ENCODE results near the gene HTT. TPM values are rescaled to one million over a fixed set of nuclear protein-coding genes. Genes with fewer than 3 reads are reported as not detected.
A peak's percentile ranks its signal among the peaks of the same experiment; 100 is the strongest.

The HTT gene
- total RNA-seq, 4 donors from 2014 or later = 37.5 to 119 (median 48.7) TPM

DNA sequence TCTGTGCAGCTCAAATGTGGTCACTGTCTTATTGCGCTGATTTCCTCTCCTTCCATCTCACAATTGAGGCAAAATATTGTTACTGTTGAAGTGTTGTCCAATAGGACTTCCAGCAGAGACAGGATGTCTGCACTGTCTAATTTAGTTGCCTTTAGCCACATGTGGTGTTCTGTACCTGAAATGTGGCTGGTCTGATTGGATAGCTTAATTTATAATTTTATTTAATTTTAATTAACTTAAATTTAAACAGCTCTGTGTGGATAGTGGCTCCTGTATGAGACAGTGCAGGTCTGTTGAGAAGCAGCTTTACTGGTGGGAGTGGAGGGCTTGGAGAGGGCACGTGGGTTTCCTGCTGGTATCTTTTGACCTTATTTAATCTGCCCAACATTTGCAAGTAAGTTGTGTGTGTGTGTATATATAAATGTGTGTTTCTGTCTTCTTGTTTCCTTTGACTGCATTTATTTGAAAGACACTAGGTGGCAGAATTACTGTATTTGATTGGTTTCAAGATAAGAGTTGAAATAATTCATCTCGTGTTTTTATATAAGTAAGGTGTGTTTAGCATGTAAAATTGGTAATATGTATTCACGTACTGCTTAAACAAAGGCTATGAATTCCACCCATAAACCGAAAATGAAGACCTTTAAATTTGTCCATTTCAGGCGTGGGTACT, 119.2 kb downstream of the HTT start:
- no peak for TF ChIP-seq POLR2A (IDR thresholded peaks at IDR 0.05)
- TF ChIP-seq, protein P1, sequence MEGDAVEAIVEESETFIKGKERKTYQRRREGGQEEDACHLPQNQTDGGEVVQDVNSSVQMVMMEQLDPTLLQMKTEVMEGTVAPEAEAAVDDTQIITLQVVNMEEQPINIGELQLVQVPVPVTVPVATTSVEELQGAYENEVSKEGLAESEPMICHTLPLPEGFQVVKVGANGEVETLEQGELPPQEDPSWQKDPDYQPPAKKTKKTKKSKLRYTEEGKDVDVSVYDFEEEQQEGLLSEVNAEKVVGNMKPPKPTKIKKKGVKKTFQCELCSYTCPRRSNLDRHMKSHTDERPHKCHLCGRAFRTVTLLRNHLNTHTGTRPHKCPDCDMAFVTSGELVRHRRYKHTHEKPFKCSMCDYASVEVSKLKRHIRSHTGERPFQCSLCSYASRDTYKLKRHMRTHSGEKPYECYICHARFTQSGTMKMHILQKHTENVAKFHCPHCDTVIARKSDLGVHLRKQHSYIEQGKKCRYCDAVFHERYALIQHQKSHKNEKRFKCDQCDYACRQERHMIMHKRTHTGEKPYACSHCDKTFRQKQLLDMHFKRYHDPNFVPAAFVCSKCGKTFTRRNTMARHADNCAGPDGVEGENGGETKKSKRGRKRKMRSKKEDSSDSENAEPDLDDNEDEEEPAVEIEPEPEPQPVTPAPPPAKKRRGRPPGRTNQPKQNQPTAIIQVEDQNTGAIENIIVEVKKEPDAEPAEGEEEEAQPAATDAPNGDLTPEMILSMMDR (IDR thresholded peaks at IDR 0.05) = peak in 3 of 6 experiments; percentile 23 to 45 (median 35)
- WGBS, 2 donors = 66% methylated on average over 6 of the region's 6 CpGs
- H3K4me1 ChIP-seq = no peaks in the 10 kb centered on the region
- intact Hi-C loops (cut with DNase I) = no loop called here
- H3K27ac ChIP-seq = no peak overlapping the region
- no peak for DNase-seq
- H3K4me3 ChIP-seq = no peak overlapping the region
- peaks cover 1 to 92% (median 5%) of the 10 kb centered on the region in 3 donors for H3K36me3 ChIP-seq
- H3K27me3 ChIP-seq = no peaks in the 10 kb centered on the region
- H3K9me3 ChIP-seq = no peaks in the 10 kb centered on the region

DNA sequence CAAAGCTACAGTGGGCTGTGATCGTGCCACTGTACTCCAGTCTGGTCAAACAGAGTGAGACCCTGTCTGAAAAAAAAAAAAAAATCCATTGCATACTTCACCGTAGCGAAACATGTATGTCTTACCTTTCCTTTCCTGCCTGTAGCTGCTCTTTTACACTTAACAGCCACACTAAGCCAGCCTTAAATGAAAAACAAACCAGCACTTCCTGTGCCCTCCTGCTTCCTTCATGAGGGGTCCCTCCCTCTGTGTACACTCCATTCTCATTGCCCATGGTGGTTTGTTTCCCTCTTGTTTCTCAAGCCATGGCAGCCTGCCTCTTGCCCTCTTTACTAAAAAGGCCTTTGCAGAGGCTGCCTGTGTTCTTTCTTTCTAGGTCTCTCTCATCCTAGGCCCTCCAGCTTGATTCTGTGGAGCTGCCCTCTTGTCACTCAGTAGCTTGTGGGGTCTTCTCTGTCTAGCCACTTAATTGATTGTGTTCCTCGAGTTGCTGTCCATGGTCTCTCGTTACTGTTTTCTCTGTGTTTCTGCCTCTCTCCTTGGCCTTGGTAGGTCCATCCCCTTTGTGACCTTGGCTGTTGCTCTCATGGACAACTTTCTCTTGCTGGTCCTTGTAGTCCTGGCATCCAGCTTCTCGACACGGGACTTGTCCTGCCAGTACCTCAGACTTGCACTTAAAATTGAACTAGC, 122.3 kb downstream of the HTT start:
- Histone ChIP-seq H3K27ac (no peak overlapping the region), H3K27me3 (no peaks in the 10 kb centered on the region), H3K4me1 (peaks cover 0 to 16% (median 0%) of the 10 kb centered on the region in 3 donors), H3K4me3 (no peak overlapping the region), H3K9me3 (no peaks in the 10 kb centered on the region), H3K36me3 (peaks cover 0 to 93% (median 2%) of the 10 kb centered on the region in 3 donors)
- intact Hi-C loops (cut with DNase I) = no loop called here
- WGBS, 2 donors = 90 to 91% methylated on average over 7 of the region's 7 CpGs
- TF ChIP-seq, protein P1 (IDR thresholded peaks at IDR 0.05) = no peak
- DNase-seq = no peak

DNA sequence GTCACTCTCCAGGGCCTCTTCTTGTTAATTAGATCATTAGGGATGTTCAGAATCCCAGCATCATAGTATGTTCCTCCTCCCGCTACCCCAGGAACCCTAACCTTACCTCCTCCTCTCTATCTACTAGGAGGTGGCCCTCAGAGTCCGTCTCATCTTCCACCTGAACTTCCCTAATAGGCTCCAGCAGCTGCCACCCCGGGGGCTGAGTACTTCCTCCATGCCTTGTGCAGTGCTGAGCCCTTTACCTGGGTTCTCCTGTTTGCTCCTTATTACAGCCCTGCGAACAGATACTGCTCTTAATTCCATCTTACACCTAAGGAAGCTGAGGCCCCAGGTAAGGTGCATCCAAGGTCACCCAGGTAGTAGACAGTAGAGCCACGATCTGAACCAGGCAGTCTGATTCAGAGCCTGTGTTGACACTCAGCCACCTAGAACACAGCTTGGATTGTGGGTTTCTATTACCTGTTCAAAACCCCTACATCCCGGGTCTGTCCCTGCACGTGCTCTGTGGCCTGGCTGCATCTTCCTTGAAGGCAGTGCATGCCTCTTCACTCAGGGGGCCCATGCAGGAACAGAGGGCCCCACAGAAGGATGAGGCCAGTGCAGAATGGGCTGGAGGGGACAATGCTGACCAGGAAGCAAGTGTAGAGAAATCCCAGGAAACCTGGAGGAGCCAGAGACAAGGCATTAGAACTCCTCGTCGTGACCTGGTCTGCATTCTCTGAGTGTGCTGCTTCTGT, 123.1 kb downstream of the HTT start:
- H3K36me3 ChIP-seq = peaks cover 0 to 93% (median 2%) of the 10 kb centered on the region in 3 donors
- 88 to 92% methylated on average over 6 to 8 of the region's 9 CpGs for WGBS, 2 donors
- H3K27ac ChIP-seq = no peak overlapping the region
- no peaks in the 10 kb centered on the region for H3K27me3 ChIP-seq
- H3K9me3 ChIP-seq = no peaks in the 10 kb centered on the region
- no peak overlapping the region for H3K4me3 ChIP-seq
- DNase-seq = no peak
- TF ChIP-seq, protein P1 (IDR thresholded peaks at IDR 0.05) = no peak
- TF ChIP-seq POLR2A (IDR thresholded peaks at IDR 0.05) = no peak
- H3K4me1 ChIP-seq = peaks cover 0 to 23% (median 5%) of the 10 kb centered on the region in 3 donors
- intact Hi-C loops (cut with DNase I) = no loop called here

DNA sequence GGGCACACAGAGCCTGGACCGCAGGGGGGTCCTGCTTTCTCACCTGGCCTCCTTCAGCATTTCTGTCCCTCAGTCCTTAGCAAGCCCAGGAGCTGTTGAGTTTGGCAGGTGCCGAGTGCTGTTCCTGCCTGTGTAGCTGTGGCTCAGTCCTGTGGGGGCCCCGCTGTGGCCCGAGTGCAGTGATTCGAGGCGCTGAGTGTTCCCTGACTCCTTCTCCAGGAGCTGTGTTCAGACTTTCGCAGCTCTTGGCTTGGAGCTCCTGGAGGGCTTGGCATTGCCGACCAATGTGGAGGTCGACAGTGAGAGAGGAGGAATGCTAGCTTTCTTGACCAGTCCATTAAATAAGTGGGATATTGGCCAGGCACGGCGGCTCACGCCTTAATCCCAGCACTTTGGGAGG, 124.4 kb downstream of the HTT start:
- no peak overlapping the region for H3K4me3 ChIP-seq
- peaks cover 0 to 94% (median 2%) of the 10 kb centered on the region in 3 donors for H3K36me3 ChIP-seq
- no peak for DNase-seq
- intact Hi-C loops (cut with DNase I) = no loop called here
- H3K9me3 ChIP-seq = no peaks in the 10 kb centered on the region
- 95 to 100% methylated on average over 3 to 4 of the region's 12 CpGs for WGBS, 2 donors
- H3K27me3 ChIP-seq = no peaks in the 10 kb centered on the region
- TF ChIP-seq POLR2A (IDR thresholded peaks at IDR 0.05) = no peak
- TF ChIP-seq, protein P1 (IDR thresholded peaks at IDR 0.05) = no peak
- H3K4me1 ChIP-seq = peaks cover 0 to 36% (median 12%) of the 10 kb centered on the region in 3 donors
- H3K27ac ChIP-seq = peak overlapping the region in 3 of 4 donors; percentile 0 to 57 (median 20)

All from esophagus squamous epithelium (tissue), 5 donors.